Tibial artery (tissue), 4 donors: ENCODE data around the gene VPS37D.
"Not testable (repeated sequence)": the region's sequence is repeated elsewhere in the genome, so short reads cannot be mapped to it uniquely, and the experiment has no call there.

ENCODE experiments used
- DNase-seq, 2 donors: peaks; one replicate each; pipeline ENCODE4 v3.0.0-alpha.2; 2019
- H3K27ac ChIP-seq, 2 donors: fragments of 200-600 bp; sonication (generic) in 1 of 2; 1 replicate in 1 of 2; 2 replicates in 1 of 2; pipeline ENCODE4 v1.5.1; 2018 to 2019; ENCODE audit warnings: mild to moderate bottlenecking in 1 of 2
- H3K27me3 ChIP-seq, 2 donors: fragments of 200-600 bp; sonication (generic) in 1 of 2; one replicate each; pipeline versions ENCODE4 v1.5.1 to v1.6.0; 2016 to 2019
- H3K36me3 ChIP-seq, 3 donors: fragments of 200-600 bp; sonication (generic) in 2 of 3; one replicate each; pipeline ENCODE4 v1.5.1; 2016 to 2019; ENCODE audit warnings: mild to moderate bottlenecking in 2 of 3
- H3K4me1 ChIP-seq, 4 donors: fragments of 200-600 bp; sonication (generic) in 2 of 4; 1 replicate in 3 of 4; 2 replicates in 1 of 4; pipeline ENCODE4 v1.5.1; 2016 to 2019
- H3K4me3 ChIP-seq, 2 donors: fragments of 200-600 bp; sonication (generic) in 1 of 2; 1 replicate in 1 of 2; 2 replicates in 1 of 2; pipeline ENCODE4 v1.5.1; 2018 to 2019; ENCODE audit warnings: mild to moderate bottlenecking in 2 of 2
- H3K9me3 ChIP-seq, 3 donors: fragments of 200-600 bp; sonication (generic) in 1 of 3; one replicate each; pipeline ENCODE4 v1.5.1; 2016 to 2019
- CTCF ChIP-seq, 2 experiments: fragments of 200-600 bp in 1 of 2; fragments of 450-650 bp in 1 of 2; IDR thresholded peaks; one replicate each; pipeline ENCODE4 v1.5.1; 2017 to 2019; ENCODE audit warnings: antibody characterized with exemption in 2 of 2, mild to moderate bottlenecking in 1 of 2, moderate library complexity in 1 of 2
- intact Hi-C: fragments of 100-400 bp; cut with DNase I; formaldehyde crosslinking; loops from one replicate; pipeline ENCODE4 v1.15.0; 2023; ENCODE audit warnings: low total_unique reads

VPS37D gene

GRCh38 chr7:73669858-73670385 lies 2.3 kb downstream of the VPS37D start:
- Histone ChIP-seq H3K4me1 (peaks cover 0 to 19% (median 13%) of the 10 kb centered on the region in 4 donors), H3K27me3 (peaks cover 0 to 11% of the 10 kb centered on the region in 2 donors), H3K36me3 (no peaks in the 10 kb centered on the region), H3K27ac (no peak overlapping the region), H3K9me3 (no peaks in the 10 kb centered on the region), H3K4me3 (no peak overlapping the region)
- no peak for TF ChIP-seq CTCF (IDR thresholded peaks at IDR 0.05)
- intact Hi-C loops, result loop anchor here (5.0 kb wide), 2 partner anchors 58 to 67 kb away; partner anchors contain the start of gene ABHD11
- no peak for DNase-seq

DNA sequence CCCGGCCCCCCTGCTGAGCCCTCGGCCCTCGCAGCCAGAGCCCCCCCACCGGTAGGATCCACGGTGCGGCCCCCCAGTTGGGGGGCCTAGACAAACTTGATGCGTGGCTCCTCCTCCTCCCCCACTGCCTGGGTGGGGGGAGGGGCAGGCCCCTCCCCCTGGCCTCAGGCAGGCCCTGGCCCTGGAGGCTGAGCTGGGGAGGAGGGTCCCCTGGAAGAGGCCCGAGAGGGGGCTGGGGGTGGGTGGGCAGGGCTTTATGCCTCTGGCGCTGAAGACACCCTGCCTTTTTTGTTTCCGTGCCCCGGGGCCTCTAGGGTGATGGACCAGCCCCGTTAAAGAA lies 3.7 kb downstream of the VPS37D start:
- intact Hi-C loops, result no loop called here
- Histone ChIP-seq H3K27ac (no peak overlapping the region), H3K36me3 (no peaks in the 10 kb centered on the region), H3K4me3 (no peak overlapping the region), H3K27me3 (peaks cover 0 to 8% of the 10 kb centered on the region in 2 donors), H3K4me1 (peaks cover 0 to 16% (median 13%) of the 10 kb centered on the region in 4 donors), H3K9me3 (no peaks in the 10 kb centered on the region)
- DNase-seq, result no peak
- no peak for TF ChIP-seq CTCF (IDR thresholded peaks at IDR 0.05)

DNA sequence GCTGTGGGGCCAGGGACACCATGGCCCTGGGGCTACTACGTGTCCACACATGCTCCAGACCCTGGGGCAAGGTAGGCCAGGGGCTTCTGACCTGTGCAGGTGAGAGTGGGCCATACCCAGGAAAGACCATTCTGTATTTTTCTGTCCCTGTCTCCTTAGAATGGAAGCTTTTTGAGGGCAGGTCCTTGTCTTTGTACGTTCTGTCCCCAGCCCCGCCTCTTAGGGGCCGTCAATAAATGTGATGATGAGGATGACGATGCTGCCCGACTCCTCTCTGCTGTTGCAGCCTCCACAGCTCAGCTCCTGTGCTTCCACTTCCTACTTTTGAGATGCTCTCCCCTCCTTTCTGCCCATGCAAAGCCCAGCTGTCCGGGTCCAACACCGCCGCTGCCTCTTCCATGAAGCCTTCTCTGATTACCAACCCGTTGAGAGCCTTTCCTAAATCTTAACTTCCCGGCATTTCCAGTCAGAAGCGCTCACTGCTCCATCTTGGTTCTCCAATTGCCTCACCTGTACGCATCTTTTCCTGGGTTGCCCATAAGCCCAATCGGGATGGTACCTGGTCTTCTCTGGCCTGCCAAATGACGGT lies 4.3 kb downstream of the VPS37D start:
- Histone ChIP-seq H3K27ac (no peak overlapping the region), H3K9me3 (no peaks in the 10 kb centered on the region), H3K36me3 (no peaks in the 10 kb centered on the region), H3K27me3 (peaks cover 0 to 8% of the 10 kb centered on the region in 2 donors), H3K4me3 (no peak overlapping the region), H3K4me1 (peaks cover 0 to 16% (median 13%) of the 10 kb centered on the region in 4 donors)
- no peak for TF ChIP-seq CTCF (IDR thresholded peaks at IDR 0.05)
- no peak for DNase-seq
- intact Hi-C loops, result no loop called here

- no peaks in the 10 kb centered on the region for H3K9me3 ChIP-seq
- DNase-seq, result no peak
- H3K27me3 ChIP-seq, result peaks cover 0 to 5% of the 10 kb centered on the region in 2 donors
- H3K36me3 ChIP-seq, result peaks cover 4 to 21% (median 17%) of the 10 kb centered on the region in 3 donors
- intact Hi-C loops, result no loop called here
- no peaks in the 10 kb centered on the region for H3K4me1 ChIP-seq
- no peak for TF ChIP-seq CTCF (IDR thresholded peaks at IDR 0.05)
- no peak overlapping the region for H3K4me3 ChIP-seq
- H3K27ac ChIP-seq, result no peak overlapping the region
Measured at GRCh38 chr7:73674468-73675124, 7.0 kb downstream of the VPS37D start.

DNA sequence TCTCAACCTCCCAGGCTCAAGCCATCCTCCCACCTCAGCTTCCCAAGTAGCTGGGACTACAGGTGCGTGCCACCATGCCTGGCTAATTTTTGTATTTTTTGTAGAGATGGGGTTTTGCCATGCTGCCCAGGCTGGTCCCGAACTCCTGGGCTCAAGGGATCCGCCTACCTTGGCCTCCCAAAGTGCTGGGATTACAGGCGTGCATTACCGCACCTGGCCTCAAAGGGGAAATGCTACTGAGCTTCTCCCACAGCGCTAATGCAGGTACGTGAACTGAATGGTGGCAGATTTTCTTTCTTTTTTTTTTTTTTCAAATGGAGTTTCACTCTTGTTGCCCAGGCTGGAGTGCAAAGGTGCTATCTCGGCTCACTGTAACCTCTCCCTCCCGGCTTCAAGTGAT lies 8.4 kb downstream of the VPS37D start:
- intact Hi-C loops, H3K4me3 ChIP-seq, H3K27ac ChIP-seq, DNase-seq, H3K9me3 ChIP-seq, H3K27me3 ChIP-seq, H3K4me1 ChIP-seq: not testable (repeated sequence)
- peaks cover 4 to 24% (median 17%) of the 10 kb centered on the region in 3 donors for H3K36me3 ChIP-seq

- Histone ChIP-seq H3K27ac (no peak overlapping the region), H3K27me3 (no peaks in the 10 kb centered on the region), H3K4me1 (peaks cover 0 to 27% (median 21%) of the 10 kb centered on the region in 4 donors), H3K9me3 (no peaks in the 10 kb centered on the region), H3K4me3 (no peak overlapping the region), H3K36me3 (peaks cover 4 to 24% (median 17%) of the 10 kb centered on the region in 3 donors)
- intact Hi-C loops, result no loop called here
- TF ChIP-seq CTCF (IDR thresholded peaks at IDR 0.05), result no peak
- no peak for DNase-seq
Measured at GRCh38 chr7:73678862-73679261, 11.2 kb downstream of the VPS37D start.
